ENCODE data around the gene MAPKAPK5.

DNA sequence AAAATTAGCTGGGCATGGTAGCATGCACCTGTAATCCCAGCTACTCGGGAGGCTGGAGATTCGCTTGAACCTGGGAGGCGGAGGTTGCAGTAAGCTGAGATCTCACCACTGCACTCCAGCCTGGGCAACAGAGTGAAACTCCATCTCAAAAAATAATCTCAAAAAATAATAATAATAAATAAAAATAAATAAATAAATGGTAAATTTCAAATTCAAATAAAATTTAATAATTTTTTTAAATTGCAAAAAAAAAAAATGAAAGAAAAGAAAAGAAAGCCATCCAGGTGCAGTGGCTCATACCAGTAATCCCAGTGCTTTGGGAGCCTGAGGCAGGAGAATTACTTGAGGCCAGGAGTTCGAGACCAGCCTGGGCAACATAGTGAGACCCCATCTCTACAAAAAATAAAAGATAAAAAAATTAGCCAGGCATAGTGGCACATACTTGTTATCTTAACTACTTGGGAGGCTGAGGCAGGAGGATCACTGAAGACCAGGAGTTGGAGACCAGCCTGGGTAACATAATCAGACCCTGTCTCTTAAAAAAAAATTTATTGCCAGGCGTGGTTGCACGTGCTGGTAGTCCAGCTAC, 38.9 kb upstream of the MAPKAPK5 start:
- TF ChIP-seq, protein P1, sequence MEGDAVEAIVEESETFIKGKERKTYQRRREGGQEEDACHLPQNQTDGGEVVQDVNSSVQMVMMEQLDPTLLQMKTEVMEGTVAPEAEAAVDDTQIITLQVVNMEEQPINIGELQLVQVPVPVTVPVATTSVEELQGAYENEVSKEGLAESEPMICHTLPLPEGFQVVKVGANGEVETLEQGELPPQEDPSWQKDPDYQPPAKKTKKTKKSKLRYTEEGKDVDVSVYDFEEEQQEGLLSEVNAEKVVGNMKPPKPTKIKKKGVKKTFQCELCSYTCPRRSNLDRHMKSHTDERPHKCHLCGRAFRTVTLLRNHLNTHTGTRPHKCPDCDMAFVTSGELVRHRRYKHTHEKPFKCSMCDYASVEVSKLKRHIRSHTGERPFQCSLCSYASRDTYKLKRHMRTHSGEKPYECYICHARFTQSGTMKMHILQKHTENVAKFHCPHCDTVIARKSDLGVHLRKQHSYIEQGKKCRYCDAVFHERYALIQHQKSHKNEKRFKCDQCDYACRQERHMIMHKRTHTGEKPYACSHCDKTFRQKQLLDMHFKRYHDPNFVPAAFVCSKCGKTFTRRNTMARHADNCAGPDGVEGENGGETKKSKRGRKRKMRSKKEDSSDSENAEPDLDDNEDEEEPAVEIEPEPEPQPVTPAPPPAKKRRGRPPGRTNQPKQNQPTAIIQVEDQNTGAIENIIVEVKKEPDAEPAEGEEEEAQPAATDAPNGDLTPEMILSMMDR (IDR thresholded peaks at IDR 0.05; ENCODE audit: borderline replicate concordance, extremely low read depth, low read length, poor library complexity, severe bottlenecking), result no peak
- TF ChIP-seq EZH2 (IDR thresholded peaks at IDR 0.05; ENCODE audit: borderline replicate concordance, low read depth, low read length, severe bottlenecking), result no peak

All from DND-41 (cell line).